HG03280 (cell line): ENCODE data around the gene KIF18A.

Experiments used
- ATAC-seq: cut with Tn5 transposase; IDR thresholded peaks from one replicate; pipeline ENCODE4 v1.9.1; 2021; ENCODE audit warnings: mild to moderate bottlenecking, moderate library complexity; ENCODE audit not compliant: unreplicated experiment

KIF18A gene

GRCh38 chr11:27971171-27971570 lies 136.8 kb downstream of the KIF18A start:
- ATAC-seq = no peak
